HepG2 (cell line): ENCODE results near the gene BCORL1. TPM values are rescaled to one million over a fixed set of nuclear protein-coding genes. Genes with fewer than 3 reads are reported as not detected.

Experiments
- ATAC-seq: fragments of 200-7000 bp; cut with Tn5 transposase; 3 replicates; pipeline ENCODE4 v1.9.1; 2020; ENCODE audit warnings: mild to moderate bottlenecking, moderate library complexity
- BruUV-seq: library from RNA; stranded (reverse); fragments of 400-500 nt; replicated peaks from 2 replicates; lab custom pipeline; 2021; lab: Mats Ljungman, UMichigan
- CTCF ChIA-PET: fragments of 300-600 bp; formaldehyde crosslinking; extraction: SDS; loops from one replicate; lab custom pipeline; 2021; ENCODE audit warnings: low total read pairs, inconsistent platforms, low intra/inter-chr PET ratio; lab: Yijun Ruan, JAX
- POLR2A ChIA-PET: fragments of 350-600 bp; sonication (Branson Sonifier 250); formaldehyde crosslinking; loops from one replicate; lab custom pipeline; 2020; ENCODE audit warnings: antibody characterized with exemption, inconsistent platforms; lab: Yijun Ruan, JAX
- DNase-seq: peaks from one replicate; pipeline ENCODE4 v3.0.0-alpha.2; 2015; ENCODE audit warnings: low spot score
- FAIRE-seq: peaks from 3 replicates; lab custom pipeline; 2011; peaks lifted over from hg19 to GRCh38; lab: Jason Lieb, UNC
- H2AFZ ChIP-seq: one replicate; pipeline ENCODE4 v1.6.1; 2011; ENCODE audit warnings: low read length, inconsistent platforms
- H3K27ac ChIP-seq: fragments of 300-600 bp; 3 replicates; pipeline ENCODE4 v1.8.0; 2011; ENCODE audit warnings: mixed run types, mild to moderate bottlenecking, mixed read lengths, low read length, inconsistent platforms; ENCODE audit not compliant: insufficient read depth; ENCODE audit errors: extremely low read length
- H3K27me3 ChIP-seq, 2 experiments: fragments of 200-600 bp in 1 of 2; 2 replicates in 1 of 2; 3 replicates in 1 of 2; pipeline versions ENCODE4 v1.6.0 to v1.8.0; 2011; ENCODE audit warnings: low read length in 2 of 2, mild to moderate bottlenecking in 2 of 2, moderate library complexity in 2 of 2, inconsistent platforms in 1 of 2; ENCODE audit not compliant: insufficient read depth in 2 of 2, control insufficient read depth in 1 of 2
- H3K36me3 ChIP-seq, 2 experiments: fragments of 200-600 bp in 1 of 2; replicated peaks in 1 of 2; 2 replicates in 1 of 2; 3 replicates in 1 of 2; pipeline versions ENCODE4 v1.5.1 to v1.8.0; 2011; ENCODE audit warnings: low read length in 2 of 2, inconsistent platforms in 1 of 2; ENCODE audit not compliant: insufficient read depth in 2 of 2, control insufficient read depth in 1 of 2
- H3K4me1 ChIP-seq: 2 replicates; pipeline ENCODE4 v1.5.1; 2012; ENCODE audit warnings: low read length, inconsistent platforms; ENCODE audit not compliant: insufficient read depth
- H3K4me2 ChIP-seq: 2 replicates; pipeline ENCODE4 v1.6.0; 2011; ENCODE audit warnings: low read depth, low read length, inconsistent platforms
- H3K4me3 ChIP-seq, 3 experiments: fragments of 200-600 bp in 1 of 3; sonication (generic), shearing (Covaris generic) in 1 of 3; replicated peaks in 1 of 3; 2 replicates each; pipeline ENCODE4 v1.5.1; 2011 to 2016; ENCODE audit warnings: low read length in 3 of 3, inconsistent platforms in 2 of 3, low read depth in 2 of 3, mild to moderate bottlenecking in 2 of 3, control low read depth in 1 of 3, mixed read lengths in 1 of 3; ENCODE audit not compliant: insufficient read depth in 1 of 3
- H3K79me2 ChIP-seq: one replicate; pipeline ENCODE4 v1.6.1; 2011; ENCODE audit warnings: low read length, inconsistent platforms; ENCODE audit not compliant: insufficient read depth
- H3K9ac ChIP-seq: 2 replicates; pipeline ENCODE4 v1.6.0; 2011; ENCODE audit warnings: mild to moderate bottlenecking, low read depth, low read length, inconsistent platforms; ENCODE audit not compliant: insufficient read depth
- H3K9me3 ChIP-seq: 2 replicates; pipeline ENCODE4 v1.5.1; 2012; ENCODE audit warnings: mild to moderate bottlenecking, low read length
- H4K20me1 ChIP-seq: 2 replicates; pipeline ENCODE4 v1.6.0; 2011; ENCODE audit warnings: inconsistent platforms, mild to moderate bottlenecking, low read length, moderate library complexity; ENCODE audit not compliant: insufficient read depth
- MAFF ChIP-seq: IDR thresholded peaks from 2 replicates; pipeline ENCODE4 v1.6.1; 2011; ENCODE audit warnings: low read depth, low read length, improper control_type of control experiment
- ZNF276 ChIP-seq: sonication (generic); formaldehyde crosslinking; IDR thresholded peaks from 2 replicates; pipeline ENCODE4 v1.4.0; 2020; ENCODE audit warnings: mild to moderate bottlenecking, low read depth, missing genetic modification reagents
- ZNF281 ChIP-seq: sonication (generic); formaldehyde crosslinking; IDR thresholded peaks from 2 replicates; pipeline ENCODE4 v1.4.0; 2020; ENCODE audit warnings: missing genetic modification reagents, borderline replicate concordance
- WGBS: methylation state at CpG from one replicate; pipeline ENCODE4 v1.1.6; 2017; ENCODE audit warnings: low lambda C conversion rate; 5-methylcytosine and 5-hydroxymethylcytosine counted together
- in situ Hi-C: cut with HindIII; loops from 2 replicates; pipeline ENCODE4 v1.10.0; 2017; ENCODE audit warnings: low pct_unique_long_range_greater_than_20kb; ENCODE audit not compliant: extremely low pct_ligation_motif_present
- intact Hi-C: fragments of 100-400 bp; cut with micrococcal nuclease; formaldehyde crosslinking; loops from one replicate; pipeline ENCODE4 v1.10.0; 2022; ENCODE audit not compliant: unreplicated experiment
- polyA plus RNA-seq, 8 experiments: library from polyadenylated mRNA; depleted of rRNA in 3 of 8; stranded (reverse) in 7 of 8; unstranded in 1 of 8; fragments of >200 nt; fragmentation: Illumina TruSeq in 4 of 8; extraction: Trizol in 4 of 8; gene quantifications; 2 replicates each; pipeline versions ENCODE4 v1.2.1 to v1.2.3, GENCODE V29; 2011 to 2016; ENCODE audit warnings: low read depth in 4 of 8, missing spikeins in 1 of 8, mixed read lengths in 1 of 8; ENCODE audit not compliant: insufficient read depth in 1 of 8
- total RNA-seq, 5 experiments: library from RNA; depleted of rRNA; stranded (reverse); fragments of >200 nt; fragmentation: Illumina TruSeq; extraction: Trizol; gene quantifications; 2 replicates each; pipeline ENCODE4 v1.2.3, GENCODE V29; 2016; ENCODE audit warnings: low read depth in 1 of 5

BCORL1 gene
- total and polyA plus RNA-seq, 2 of the 13 experiments (the other 11 are each of a cell fraction or from before 2014, with no cell fraction given) = 0.67 to 1.4 TPM

DNA sequence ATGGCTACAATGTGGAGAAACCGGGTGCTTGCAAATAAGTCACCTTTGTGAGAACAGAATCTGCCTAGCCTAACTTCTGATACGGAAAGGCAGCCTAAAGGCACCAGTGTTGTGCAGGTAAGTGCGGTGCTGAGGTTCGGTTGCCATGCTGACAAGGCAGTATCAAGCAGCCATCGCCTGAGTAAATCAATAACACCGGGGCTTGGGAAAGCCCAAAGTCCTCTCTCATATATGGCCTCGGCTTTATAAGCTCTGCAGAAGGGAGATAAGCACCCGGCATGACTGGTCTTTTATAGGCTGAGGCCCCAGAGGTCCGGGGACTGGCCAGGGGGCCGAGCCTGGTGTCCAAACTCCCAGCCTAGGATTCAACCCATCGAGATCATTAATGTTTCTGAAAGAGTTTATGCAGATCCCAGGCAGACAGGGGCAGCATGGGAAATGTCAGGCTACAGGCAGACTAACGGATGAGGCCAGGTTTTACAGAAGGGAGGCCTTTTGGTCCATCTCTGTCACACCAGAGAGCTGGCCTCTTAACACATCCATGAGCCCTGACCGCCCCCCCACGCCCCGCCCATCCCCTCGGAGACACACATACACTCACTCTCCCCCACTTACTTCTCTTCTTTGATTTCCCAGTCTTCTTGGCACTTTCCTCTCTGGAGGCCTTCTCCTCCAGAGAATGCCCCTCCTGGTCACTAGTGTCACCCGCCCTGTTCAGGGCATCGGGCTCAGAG, 89.3 kb downstream of the BCORL1 start (continued):
- no peak for TF ChIP-seq ZNF276 (CRISPR knock-in tag)
- TF ChIP-seq, all 625 proteins: peak for 42

- FAIRE-seq = no peak
- Histone ChIP-seq H3K27me3 (no peaks in the 10 kb centered on the region), H3K27ac (peak overlapping the region; percentile 90), H2AFZ (no peak overlapping the region), H4K20me1 (no peaks in the 10 kb centered on the region), H3K4me1 (peaks cover 21% of the 10 kb centered on the region), H3K4me3 (peak overlapping the region in 1 of 3 experiments; percentile 54; a peak in 2 of 6 replicates), H3K36me3 (no peaks in the 10 kb centered on the region), H3K79me2 (no peaks in the 10 kb centered on the region), H3K9me3 (no peaks in the 10 kb centered on the region), H3K4me2 (peak overlapping the region; percentile 76), H3K9ac (peak overlapping the region; percentile 29; the same call in 1 of the 2 replicates)
- BruUV-seq = no TSS peak
- in situ Hi-C loops = loop anchor here (25.0 kb wide), 1 partner anchor 460 kb away; no protein-coding TSS in a partner anchor
- intact Hi-C loops = no loop called here
- DNase-seq = no peak
- WGBS = no CpG with 5 or more reads among the region's 10 CpGs
- TF ChIP-seq ZNF281 (CRISPR knock-in tag) (no peak), MAFF (no peak)
- ChIA-PET CTCF (no interaction called here), POLR2A (interaction anchor here (1.0 to 2.0 kb wide), 2 partner anchors 11 to 93 kb away, joined by 3 to 8 read pairs; partner anchors contain the start of gene AIFM1)
- ATAC-seq = no peak
Observed at GRCh38 chrX:130072345-130072740, 89.9 kb downstream of the BCORL1 start.
